Kidney glomerular epithelial cell (primary cell): ENCODE measurements around the gene UQCRHL.
"Not testable (repeated sequence)": the region's sequence is repeated elsewhere in the genome, so short reads cannot be mapped to it uniquely, and the experiment has no call there.

Source experiments
- DNase-seq: peaks from one replicate; lab custom pipeline; 2025; lab: John Stamatoyannopoulos, UW

The UQCRHL gene

DNA sequence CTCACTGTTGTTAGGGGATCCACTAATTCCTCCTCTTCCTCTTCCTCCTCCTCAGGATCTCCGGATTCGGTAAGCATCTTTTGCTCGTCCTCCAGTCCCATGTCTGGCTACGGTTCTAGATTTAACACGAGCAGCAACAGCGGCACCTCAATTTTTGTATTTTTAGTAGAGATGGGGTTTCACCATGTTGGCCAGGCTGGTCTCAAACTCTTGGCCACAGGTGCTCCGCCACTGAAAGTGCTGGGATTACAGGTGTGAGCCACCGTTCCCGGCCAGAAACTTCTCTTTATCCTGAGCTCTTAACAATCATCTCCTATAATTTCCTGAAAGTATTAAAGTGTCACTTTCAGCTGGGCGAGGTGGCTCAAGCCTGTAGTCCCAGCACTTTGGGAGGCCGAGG, at the start of gene UQCRHL:
Gene UQCRHL, minus strand, starts transcription at position 101 of the 400 bp plus-strand sequence. Its CDS starts 0 bp downstream, at position 101.
- DNase-seq, result not testable (repeated sequence)

DNA sequence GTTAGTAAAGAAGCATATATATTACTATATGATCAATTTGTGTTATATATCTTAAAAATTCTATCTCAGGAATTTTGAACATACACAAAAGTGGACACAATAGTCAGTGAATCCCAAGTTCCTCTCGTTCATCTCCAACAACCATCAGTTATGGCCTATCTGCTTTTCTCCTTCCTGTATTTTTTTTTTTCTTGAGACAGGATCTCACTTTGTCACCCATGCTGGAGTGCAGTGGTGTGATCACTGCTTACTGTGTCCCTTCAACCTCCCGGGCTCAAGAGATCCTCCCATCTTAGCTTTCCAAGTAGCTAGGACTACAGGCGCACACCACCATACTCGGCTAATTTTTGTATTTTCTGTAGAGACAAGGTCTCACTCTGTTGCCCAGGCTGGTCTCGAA, 49.4 kb upstream of the UQCRHL start:
- no peak for DNase-seq

DNA sequence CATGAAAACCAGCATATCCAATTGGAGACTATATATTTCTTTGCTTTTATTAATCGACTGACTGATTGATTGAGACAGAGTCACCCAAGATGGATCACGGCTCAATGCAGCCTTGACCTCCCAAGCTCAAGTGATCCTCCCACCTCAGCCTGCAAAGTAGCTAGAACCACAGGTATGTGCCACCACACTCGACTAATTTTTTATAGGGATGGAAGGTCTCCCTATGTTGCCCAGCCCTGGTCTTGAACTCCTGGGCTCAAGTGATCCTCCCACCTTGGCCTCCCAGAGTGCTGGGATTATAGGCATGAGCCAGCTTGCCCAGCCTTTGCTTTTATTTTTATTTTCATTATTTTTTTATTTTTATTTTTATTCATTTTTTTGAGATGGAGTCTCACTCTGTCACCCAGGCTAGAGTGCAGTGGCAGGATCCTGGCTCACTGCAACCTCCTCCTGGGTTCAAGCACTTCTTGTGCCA, 45.4 kb upstream of the UQCRHL start:
- DNase-seq, result no peak

DNA sequence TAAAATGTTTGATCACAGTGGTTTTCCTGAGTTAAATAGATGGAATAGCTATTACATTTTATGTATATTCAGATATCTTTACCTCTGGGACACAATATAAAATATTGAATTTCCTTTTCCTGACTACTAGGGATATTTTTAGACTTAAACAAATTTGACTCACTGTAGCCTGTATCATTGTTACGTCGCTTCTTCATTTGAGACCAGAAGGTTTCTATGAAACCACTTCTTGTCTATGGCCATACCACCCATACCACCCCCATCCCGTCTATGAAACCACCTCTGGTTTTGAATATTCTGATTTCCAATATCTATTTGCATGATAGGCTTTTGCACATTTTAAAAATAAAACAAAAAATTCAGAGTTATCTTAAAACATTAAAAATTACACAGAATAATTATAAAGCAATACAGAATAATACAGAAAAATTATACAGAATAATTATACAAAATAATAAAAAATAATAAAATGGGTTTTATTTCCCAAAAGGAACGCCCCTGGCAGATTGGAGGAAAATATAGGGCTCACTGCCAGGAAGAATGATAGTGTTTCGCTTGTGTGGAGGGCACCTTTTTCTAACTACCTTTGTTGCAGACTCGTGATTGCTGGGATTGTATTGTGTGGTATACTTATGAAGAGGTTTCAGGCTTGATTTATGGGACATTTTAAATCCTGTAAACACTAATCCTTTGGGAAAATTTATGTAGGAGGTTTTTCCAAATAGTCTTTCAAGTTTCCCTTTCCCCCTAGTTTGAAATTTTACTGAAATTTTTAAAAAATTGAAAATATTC, 44.8 kb upstream of the UQCRHL start:
- no peak for DNase-seq

DNA sequence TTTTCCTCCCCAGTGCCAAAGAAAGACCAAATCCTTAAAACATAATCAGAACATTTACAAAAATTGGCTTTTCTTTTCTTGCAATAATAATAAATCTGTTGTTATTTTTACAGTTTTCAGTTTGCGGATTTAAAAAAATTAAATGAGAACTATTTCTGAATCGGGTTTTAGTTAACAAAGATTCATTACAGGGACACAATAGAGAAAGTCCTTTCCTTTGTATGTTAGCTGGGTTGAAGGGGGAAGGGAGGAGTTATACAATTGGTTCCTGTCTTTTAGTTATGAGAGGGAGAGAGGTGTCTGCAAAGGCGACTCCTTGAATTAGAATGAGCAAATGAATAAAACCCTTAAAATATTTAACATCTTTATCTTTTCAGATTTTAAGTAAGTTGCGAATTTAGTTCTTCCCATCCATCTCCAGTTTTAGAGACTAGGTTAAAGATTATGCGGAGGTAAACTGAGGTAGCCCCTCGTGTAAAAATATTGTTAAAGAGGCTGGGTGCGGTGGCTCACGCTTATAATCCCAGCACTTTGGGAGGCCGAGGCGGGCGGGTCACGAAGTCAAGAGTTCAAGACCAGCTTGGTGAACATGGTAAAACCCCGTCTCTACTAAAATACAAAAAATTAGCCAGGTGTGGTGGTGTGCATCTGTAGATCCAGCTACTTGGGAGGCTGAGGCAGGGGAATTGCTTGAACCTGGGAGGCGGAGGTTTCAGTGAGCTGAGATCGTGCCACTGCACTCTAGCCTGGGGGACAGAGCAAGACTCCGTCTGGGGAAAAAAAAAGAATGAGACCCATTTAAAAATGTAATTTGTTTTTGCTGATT, 44.0 kb upstream of the UQCRHL start:
- no peak for DNase-seq

DNA sequence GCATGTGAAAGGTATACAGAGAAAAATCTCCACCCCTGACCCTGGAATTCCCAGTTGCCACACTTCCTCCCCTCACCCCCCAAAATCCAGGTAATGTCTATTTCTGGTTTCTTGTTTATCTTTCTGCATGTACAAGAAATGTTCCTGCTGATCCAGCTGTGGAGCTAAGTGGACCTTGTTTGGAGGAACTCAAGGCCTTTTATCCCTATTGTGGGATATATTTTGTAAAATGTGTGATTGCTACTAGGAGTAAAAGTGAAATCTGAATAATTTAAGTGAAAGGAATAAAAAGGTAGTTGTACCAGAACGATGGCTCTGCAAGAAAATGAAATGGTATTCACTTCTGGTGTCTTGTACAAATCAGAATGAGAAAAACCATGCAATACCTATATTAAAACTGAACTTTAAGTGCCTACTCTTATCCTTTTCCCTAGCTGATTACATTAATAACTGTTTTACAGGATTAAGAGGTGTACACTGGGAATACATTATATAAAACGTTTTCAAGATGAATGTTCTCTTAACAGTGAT, 43.1 kb upstream of the UQCRHL start:
- DNase-seq, result no peak

DNA sequence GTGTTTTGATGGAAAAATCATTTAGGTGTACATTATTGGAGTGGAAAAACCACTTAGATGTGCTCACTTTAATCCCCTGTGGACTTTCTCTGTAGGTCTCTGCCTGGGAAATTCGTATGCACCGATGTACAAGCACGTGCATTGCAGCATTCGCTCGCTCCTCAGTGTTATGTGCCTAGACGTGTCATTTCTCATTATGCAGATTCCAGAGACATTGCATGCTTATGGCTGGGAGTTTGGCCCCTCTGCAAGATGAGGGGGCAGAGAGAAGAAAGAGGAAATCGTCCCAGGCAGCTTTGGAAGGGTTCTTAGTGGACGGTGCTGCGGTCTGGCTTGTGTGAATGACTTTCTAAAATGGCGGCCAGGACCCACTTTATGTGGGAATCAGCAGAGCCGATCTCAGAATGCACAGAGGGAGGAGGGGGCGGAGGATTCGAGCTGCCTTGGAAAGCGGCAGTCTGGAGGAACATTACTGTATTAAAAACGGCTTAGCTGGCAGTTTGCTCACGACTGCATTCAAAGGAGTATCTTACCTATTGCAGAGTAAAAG, 42.4 kb upstream of the UQCRHL start:
- peak; percentile 42 for DNase-seq

DNA sequence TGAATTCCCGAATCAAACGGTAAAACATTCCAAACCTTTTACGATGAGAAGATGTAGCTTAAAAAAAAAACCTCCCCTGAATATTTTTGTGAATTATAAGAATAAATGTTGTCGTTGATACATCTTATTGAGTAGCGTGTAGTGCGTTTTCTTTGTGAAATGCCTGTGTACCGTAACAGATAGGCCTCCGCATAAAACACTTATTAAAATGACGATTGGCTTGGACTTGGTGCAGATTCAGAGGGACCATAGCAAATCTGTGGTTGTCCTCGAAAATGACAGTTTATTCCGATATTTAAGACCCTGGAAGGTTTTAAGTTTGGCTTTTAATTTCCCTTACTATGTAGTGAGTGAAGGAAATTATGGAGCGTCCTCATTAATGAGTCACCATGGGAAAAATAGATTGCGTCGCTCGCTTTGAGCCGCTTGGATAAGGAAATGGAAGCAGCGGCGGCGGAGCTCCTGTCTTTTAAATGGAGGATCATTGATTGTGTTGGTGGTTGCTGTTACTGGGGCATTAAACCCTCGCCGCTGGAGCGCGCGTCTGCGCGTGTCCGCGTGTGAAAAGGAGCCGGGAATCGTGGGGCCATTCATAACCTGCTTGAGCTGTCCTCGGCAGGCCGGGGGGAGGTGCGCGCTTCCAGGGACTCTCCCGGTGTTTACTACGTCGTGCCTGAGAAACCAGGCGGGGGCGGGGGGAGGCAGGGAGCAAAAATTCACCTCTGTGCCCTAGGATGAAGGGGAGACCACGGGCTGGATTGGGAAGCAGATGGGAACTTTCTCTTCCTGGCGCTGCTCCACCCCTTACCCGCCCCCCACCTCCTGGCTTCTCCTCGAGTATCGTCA, 41.7 kb upstream of the UQCRHL start:
- peak; percentile 82 for DNase-seq

DNA sequence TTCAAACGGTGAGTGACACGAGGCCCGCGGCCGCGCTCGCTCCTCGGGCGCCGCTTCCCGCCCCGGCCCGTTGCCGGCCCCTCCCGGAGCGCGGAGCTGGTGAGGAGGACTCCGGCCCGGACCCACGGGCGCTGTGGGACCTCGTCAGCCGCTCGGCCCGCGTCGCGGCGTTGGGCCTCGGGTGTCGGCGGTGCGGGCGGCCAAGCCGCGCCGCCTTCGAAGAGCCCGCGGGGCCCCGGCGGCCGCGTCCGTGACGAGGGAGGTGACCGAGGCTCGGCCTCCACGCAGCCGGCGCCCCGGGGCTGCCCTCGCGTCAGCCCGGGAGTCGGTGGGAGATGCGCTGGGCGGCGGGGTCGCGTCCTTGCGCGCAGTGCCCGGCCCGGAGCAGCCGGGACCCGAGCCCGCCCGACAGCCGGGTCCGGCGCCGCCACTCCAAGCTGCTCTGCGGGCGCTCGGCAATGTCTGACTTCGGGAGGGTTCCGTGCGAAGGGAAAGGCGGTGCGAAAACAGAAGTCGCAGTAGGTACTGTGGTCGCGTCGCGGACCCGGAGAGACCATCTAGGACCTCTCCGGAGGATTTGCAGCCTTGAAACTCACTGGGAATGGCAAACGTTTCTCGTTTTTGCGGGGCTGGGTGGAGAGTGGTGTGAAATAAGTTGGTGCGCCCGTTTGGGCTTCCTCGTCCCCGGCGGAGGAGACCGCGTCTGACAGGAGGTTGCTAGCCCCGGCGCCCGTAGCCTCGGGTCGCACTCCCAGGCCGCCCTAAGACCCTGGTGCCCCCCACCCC, 40.9 kb upstream of the UQCRHL start:
- DNase-seq, result no peak

DNA sequence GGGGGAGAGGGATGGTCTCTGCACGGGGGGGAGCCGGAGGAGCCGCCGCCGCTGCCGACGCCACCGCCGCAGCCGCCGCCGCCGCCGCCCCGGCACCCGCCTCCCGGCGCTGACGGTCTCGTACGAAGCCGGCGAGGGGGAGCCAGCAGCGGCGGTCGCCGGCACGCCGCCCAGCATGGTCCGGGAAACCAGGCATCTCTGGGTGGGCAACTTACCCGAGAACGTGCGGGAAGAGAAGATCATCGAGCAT, 40.4 kb upstream of the UQCRHL start:
- DNase-seq, result no peak

DNA sequence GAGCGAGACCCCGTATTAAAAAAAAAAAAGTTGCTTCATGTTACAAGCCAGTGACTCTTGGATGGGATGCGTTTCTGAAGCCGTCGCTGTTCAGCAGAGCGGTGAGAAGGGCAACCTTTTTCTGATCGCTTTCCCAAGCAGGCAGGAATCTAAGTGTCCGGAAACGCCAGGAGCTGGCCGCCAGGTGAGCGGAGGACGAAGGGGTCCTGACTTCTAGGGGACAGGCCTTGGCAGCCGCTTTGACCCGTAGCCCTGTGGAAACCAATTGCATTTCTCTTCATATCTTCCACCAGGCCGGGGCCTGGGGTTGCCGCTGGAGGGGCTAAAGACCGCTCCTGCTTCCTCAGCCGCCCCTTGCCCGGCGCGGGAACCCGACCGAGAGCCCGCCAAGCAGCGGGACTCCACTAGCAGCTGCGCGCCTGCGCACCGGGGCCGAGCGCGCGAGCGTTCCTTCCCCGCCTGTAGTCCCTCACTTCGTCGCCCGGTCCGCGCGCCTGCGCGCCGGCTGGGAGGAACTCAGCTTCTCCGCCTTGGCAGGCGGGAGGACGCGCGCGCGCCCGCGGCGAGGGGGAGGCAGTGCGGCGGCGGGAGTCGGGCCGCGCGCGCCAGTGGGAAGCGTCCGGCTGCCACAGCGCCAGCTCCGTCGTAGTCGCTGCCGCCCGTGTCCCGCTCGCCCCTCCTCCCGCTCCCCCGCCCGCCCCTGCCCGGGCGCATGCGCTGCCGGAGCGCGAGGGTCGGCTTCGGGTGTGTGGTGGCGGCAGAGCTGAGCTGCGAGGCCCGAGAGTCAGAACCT, 39.8 kb upstream of the UQCRHL start, which contains the start of gene SPEN:
Gene SPEN, plus strand, starts transcription at position 608 of the 793 bp plus-strand sequence. CDS start 361 bp downstream, outside the sequence.
- peak; percentile 96 for DNase-seq

DNA sequence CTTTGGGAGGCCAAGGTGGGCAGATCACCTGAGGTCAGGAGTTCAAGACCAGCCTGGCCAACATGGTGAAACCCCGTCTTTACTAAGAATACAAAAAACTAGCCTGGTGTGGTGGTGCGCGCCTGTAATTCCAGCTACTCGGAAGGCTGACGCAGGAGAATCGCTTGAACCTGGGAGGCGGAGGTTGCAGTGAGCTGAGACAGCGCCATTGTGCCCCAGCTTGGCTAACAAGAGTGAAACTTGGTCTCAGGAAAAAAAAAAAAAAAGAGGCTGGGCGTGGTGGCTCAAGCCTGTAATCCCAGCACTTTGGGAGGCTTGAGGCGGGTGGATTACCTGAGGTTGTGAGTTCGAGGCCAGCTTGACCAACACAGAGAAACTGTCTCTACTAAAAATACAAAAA, 38.6 kb upstream of the UQCRHL start:
- DNase-seq, result not testable (repeated sequence)

DNA sequence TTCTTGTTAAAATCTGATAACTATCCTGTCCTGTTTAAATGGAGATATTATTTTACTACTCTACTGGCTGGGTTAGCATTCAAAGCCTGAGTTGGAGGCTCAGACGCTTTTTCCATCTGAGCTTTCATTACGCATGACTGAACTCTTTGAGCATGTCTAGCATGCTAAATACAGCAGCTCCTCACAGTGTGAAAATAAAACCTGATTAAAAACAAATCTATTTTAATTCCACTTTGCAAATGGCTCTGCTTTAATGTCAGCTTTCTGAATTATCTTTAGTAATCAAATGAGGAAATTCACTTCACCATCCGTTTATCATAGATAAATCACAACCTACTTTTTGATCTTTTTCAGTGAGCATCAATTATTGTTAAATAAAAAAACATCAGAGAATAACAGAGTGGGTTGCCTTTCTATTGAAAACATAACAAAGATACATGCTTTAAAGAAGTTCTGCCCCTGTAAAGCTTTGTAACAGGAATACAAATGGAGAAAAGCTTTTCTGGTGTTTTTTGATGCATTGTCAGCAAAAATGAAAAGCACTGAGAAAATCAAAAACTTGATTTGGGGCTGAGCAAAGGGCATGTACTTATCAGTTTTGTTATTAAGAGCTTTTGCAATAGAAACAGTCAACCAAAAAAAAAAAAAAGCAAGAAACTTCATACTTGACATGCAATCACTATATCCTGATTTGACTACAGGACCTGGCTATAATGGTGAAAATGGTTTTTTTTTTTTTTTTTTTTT, 36.5 kb upstream of the UQCRHL start:
- DNase-seq, result peak; percentile 20

DNA sequence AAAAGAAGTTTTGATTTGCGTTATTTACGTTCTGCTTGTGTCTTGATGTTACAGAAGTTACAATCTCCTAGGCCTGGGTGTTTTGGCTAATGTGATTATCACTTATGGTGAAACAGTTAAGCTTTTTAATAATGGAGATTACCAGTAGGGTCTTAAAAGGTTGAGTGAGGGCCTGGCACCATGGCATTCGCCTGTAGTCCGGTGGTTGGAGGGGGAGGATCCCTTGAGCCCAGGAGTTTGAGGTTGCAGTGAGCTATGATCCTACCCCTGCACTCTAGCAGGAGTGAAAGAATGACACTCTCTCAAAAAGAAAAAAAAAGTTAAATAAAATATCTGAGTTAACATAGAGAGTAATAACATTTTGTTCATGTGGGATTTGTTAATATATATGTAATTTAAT, 31.3 kb upstream of the UQCRHL start:
- no peak for DNase-seq

DNA sequence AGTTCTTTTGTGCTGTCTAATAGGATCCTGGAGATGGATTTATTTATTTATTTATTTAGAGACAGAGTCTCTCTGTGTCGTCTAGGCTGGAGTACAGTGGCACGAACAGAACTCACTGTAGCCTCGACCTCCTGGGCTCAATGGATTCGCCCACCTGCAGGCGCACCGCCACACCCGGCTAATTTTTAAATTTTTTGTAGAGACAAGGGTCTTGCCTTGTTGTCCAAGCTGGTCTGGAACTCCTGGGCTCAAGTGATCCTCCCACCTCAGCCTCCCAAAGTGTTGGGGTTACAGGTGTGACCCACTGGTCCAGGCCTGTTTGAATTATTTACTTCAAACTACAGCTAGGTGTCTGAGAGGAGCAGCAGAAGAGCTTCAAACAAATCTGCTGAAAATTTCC, 30.5 kb upstream of the UQCRHL start:
- no peak for DNase-seq

DNA sequence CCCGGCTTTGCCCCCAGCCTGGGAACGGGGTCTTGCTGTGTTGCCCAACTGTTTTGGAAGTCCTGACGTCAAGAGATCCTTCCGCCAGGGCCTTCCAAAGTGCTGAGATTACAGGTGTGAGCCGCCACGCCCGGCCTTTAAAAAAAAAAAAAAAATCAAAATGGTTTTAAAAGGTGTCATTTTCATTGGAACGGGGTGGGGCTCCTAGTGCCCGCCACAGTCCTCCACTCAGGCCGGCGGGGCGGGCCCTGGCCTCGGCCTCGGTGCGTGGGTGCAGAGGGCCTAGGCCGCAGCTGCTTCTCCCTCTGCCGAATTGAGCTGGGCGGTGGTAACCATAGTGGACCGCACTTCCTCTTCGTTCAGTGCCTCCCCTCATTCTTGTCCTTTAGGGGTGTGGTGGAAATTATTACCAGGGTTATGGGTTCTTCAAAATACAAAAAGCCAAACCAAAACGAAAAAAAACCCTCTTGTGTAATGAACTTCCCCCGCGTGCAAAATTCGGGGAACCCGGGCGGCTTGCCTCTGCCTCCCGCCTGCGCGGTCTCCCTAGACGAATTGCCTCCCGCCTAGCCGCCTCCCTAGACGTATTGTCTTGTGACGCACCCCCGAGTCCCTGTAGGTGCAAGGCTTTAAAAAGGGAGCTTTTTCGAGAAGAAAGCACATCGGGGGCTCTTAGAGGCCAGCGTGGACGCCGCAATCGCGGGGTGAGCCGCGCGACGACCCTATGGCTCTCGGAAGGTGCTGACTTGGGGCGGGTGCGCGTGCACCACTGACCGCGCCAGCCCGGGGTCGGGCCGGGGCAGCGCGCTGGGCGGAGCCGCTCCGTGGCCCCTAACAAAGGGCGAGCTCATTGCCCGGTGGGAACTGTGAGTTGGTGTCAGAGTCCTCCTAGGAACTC, 29.6 kb upstream of the UQCRHL start:
- DNase-seq, result no peak

DNA sequence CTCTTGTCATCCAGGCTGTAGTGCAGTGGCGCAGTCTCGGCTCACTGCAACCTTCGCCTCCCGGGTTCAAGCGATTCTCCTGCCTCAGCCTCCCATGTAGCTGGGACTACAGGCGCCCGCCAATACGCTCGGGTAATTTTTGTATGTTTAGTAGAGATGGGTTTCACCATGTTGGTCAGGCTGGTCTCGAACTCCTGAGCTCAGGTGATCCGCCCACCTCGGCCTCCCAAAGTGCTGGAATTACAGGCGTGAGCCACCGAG, 29.0 kb upstream of the UQCRHL start:
- DNase-seq, result not testable (repeated sequence)

DNA sequence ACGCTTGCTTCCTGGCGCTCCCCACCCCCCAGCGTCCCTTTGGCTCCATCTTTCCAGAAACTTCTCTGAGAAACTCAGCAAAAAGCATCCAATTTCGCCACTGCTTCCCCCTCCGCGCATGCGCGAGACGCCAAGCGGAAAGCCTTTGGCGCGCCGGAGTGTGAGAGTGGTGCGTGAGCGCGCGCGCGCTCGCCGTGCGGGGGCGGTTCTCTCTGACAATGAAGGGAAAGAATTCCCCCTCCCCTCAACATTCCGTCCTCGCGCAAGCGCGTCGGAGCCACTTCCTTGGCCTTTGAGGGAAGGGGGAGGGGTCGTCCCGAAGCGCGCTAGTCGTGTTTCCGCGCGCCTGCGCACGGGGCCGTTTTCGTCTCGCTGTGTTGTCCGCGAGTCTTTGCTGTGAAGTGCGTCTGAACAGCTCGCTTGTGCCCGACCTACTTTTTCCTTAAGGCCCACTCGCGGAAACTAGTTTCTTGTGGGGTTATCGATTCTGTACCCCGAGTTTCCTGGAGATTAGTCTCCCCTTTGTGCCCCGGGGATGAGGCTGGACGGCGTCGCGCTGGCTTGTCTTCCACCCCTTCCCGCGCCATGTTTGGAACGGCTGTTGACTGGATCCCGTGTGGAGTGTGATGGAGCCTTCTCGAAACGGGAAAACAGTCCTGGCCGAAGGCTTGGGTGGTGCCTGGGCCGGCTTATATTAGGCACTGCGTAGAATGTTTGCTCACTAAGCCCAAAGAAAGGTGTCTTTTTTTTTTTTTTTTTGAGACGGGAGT, 28.5 kb upstream of the UQCRHL start:
- DNase-seq, result peak; percentile 99
